Endothelial cell of hepatic sinusoid (primary cell): ENCODE results near the gene WNT3A.

Source experiments
- in situ Hi-C: cut with HindIII; loops from 2 replicates; pipeline ENCODE4 v1.10.0; 2017; ENCODE audit warnings: low sequenced_read_pairs

Gene WNT3A

GRCh38 chr1:228030451-228031201 is 23.8 kb downstream of the WNT3A start:
- in situ Hi-C loops: no loop called here

GRCh38 chr1:228031276-228031995 is 24.6 kb downstream of the WNT3A start:
- in situ Hi-C loops: no loop called here

- in situ Hi-C loops: no loop called here
These were observed 25.2 kb downstream of the WNT3A start for GRCh38 chr1:228032041-228032440.

GRCh38 chr1:228033376-228033775 is 26.6 kb downstream of the WNT3A start:
- in situ Hi-C loops: no loop called here

- in situ Hi-C loops: no loop called here
These were observed 28.4 kb downstream of the WNT3A start for GRCh38 chr1:228034954-228035837.

- in situ Hi-C loops: no loop called here
These were observed 29.0 kb downstream of the WNT3A start for GRCh38 chr1:228035844-228036243.

GRCh38 chr1:228036701-228037231 is 30.0 kb downstream of the WNT3A start:
- in situ Hi-C loops: no loop called here

- in situ Hi-C loops: no loop called here
These were observed 30.9 kb downstream of the WNT3A start for GRCh38 chr1:228037401-228038386.

GRCh38 chr1:228038387-228039005 is 31.7 kb downstream of the WNT3A start:
- in situ Hi-C loops: no loop called here

- in situ Hi-C loops: no loop called here
These were observed 32.5 kb downstream of the WNT3A start for GRCh38 chr1:228039006-228039903.

GRCh38 chr1:228039986-228040385 is 33.2 kb downstream of the WNT3A start:
- in situ Hi-C loops: no loop called here

- in situ Hi-C loops: no loop called here
These were observed 34.5 kb downstream of the WNT3A start for GRCh38 chr1:228041316-228041715.

GRCh38 chr1:228042508-228042907 is 35.7 kb downstream of the WNT3A start:
- in situ Hi-C loops: no loop called here

GRCh38 chr1:228043281-228043848 is 36.6 kb downstream of the WNT3A start:
- in situ Hi-C loops: no loop called here

- in situ Hi-C loops: no loop called here
These were observed 38.2 kb downstream of the WNT3A start for GRCh38 chr1:228044961-228045360.

GRCh38 chr1:228045405-228045804 is 38.6 kb downstream of the WNT3A start:
- in situ Hi-C loops: no loop called here

GRCh38 chr1:228045871-228046270 is 39.1 kb downstream of the WNT3A start:
- in situ Hi-C loops: no loop called here
